K562 (cell line): ENCODE measurements around the gene PHF3.

Experiments used
- CTCF ChIP-seq, 3 experiments: IDR thresholded peaks in 2 of 3; conservative IDR thresholded peaks in 1 of 3; 2 replicates each; pipeline ENCODE4 v1.5.1; 2011 to 2012; ENCODE audit warnings: low read length in 3 of 3, mild to moderate bottlenecking in 3 of 3, control low read depth in 2 of 3, improper control_type of control experiment in 1 of 3, inconsistent platforms in 1 of 3, low read depth in 1 of 3, mixed read lengths in 1 of 3, moderate library complexity in 1 of 3; ENCODE audit not compliant: insufficient read depth in 2 of 3
- SIN3A ChIP-seq, 2 experiments: fragments of 150-350 bp in 1 of 2; IDR thresholded peaks; 2 replicates each; pipeline ENCODE4 v1.6.1; 2011 to 2016; ENCODE audit warnings: borderline replicate concordance in 2 of 2, low read depth in 2 of 2, low read length in 2 of 2, mild to moderate bottlenecking in 2 of 2, moderate library complexity in 2 of 2; ENCODE audit not compliant: control insufficient read depth in 1 of 2

- TF ChIP-seq CTCF (IDR thresholded peaks at IDR 0.05 in 2 of 3, conservative IDR thresholded peaks at IDR 0.05 in 1 of 3; ENCODE audit: insufficient read depth in 2 of 3, low read depth in 1 of 3, low read length in 3 of 3): no peak
- TF ChIP-seq SIN3A (IDR thresholded peaks at IDR 0.05; ENCODE audit: borderline replicate concordance in 2 of 2, control insufficient read depth in 1 of 2, low read depth in 2 of 2, low read length in 2 of 2): no peak
Measured at GRCh38 chr6:63713332-63713731, 77.7 kb downstream of the PHF3 start.
